Thyroid gland (tissue), 4 donors: ENCODE data around the gene SLC12A2. TPM values are rescaled to one million over a fixed set of nuclear protein-coding genes. Genes with fewer than 3 reads are reported as not detected.

Source experiments
- DNase-seq, 2 donors: peaks; one replicate each; pipeline ENCODE4 v3.0.0-alpha.2; 2019
- H3K27ac ChIP-seq, 3 donors: fragments of 200-600 bp; sonication (generic); 1 replicate in 2 of 3; 2 replicates in 1 of 3; pipeline ENCODE4 v1.5.1; 2016 to 2019; ENCODE audit warnings: mild to moderate bottlenecking in 1 of 3, moderate library complexity in 1 of 3
- H3K27me3 ChIP-seq: fragments of 200-600 bp; sonication (generic); one replicate; pipeline ENCODE4 v1.5.1; 2019
- H3K36me3 ChIP-seq, 2 donors: fragments of 200-600 bp; sonication (generic); one replicate each; pipeline ENCODE4 v1.5.1; 2016 to 2019
- H3K4me1 ChIP-seq, 2 donors: fragments of 200-600 bp; sonication (generic); one replicate each; pipeline ENCODE4 v1.5.1; 2017 to 2019
- H3K4me3 ChIP-seq, 3 donors: fragments of 200-600 bp; sonication (generic); replicated peaks in 1 of 3; 1 replicate in 2 of 3; 2 replicates in 1 of 3; pipeline ENCODE4 v1.5.1; 2016; ENCODE audit warnings: mild to moderate bottlenecking in 1 of 3
- H3K9me3 ChIP-seq: fragments of 200-600 bp; sonication (generic); one replicate; pipeline ENCODE4 v1.5.1; 2017
- CTCF ChIP-seq, 6 experiments: fragments of 200-600 bp in 3 of 6; fragments of 450-650 bp in 3 of 6; sonication (generic) in 3 of 6; IDR thresholded peaks; one replicate each; pipeline ENCODE4 v1.5.1; 2016 to 2019; ENCODE audit warnings: antibody characterized with exemption in 6 of 6, mild to moderate bottlenecking in 2 of 6, inconsistent platforms in 1 of 6, moderate library complexity in 1 of 6
- POLR2A ChIP-seq, 2 donors: fragments of 450-650 bp; IDR thresholded peaks; one replicate each; pipeline ENCODE4 v1.6.1; 2017; ENCODE audit warnings: antibody characterized with exemption in 2 of 2, mild to moderate bottlenecking in 2 of 2, moderate library complexity in 1 of 2
- WGBS, 2 donors: methylation state at CpG; one replicate each; pipeline ENCODE4 v1.1.5; 2017; 5-methylcytosine and 5-hydroxymethylcytosine counted together
- intact Hi-C: fragments of 100-400 bp; cut with DNase I; formaldehyde crosslinking; loops from one replicate; pipeline ENCODE4 v1.15.1; 2023
- total RNA-seq, 4 donors: library from RNA; depleted of rRNA; stranded (reverse); fragments of >200 nt; gene quantifications; one replicate each; pipeline ENCODE4 v1.2.3, GENCODE V29; 2016

SLC12A2 gene
- total RNA-seq, 4 donors from 2014 or later, result 27.2 to 53.3 (median 29.4) TPM

- Histone ChIP-seq H3K36me3 (no peaks in the 10 kb centered on the region), H3K27me3 (no peaks in the 10 kb centered on the region), H3K4me1 (peaks cover 0 to 13% of the 10 kb centered on the region in 2 donors), H3K27ac (no peak overlapping the region), H3K4me3 (no peak overlapping the region), H3K9me3 (no peaks in the 10 kb centered on the region)
- TF ChIP-seq POLR2A (IDR thresholded peaks at IDR 0.05), result no peak
- TF ChIP-seq CTCF (IDR thresholded peaks at IDR 0.05), result no peak
- intact Hi-C loops, result no loop called here
- DNase-seq, result no peak
- 97 to 98% methylated on average over 2 of the region's 2 CpGs for WGBS, 2 donors
These were observed 112.5 kb downstream of the SLC12A2 start for GRCh38 chr5:128196080-128196479.

GRCh38 chr5:128196791-128197190 is 113.2 kb downstream of the SLC12A2 start:
- H3K4me3 ChIP-seq, result no peak overlapping the region
- no peak for DNase-seq
- H3K27ac ChIP-seq, result no peak overlapping the region
- intact Hi-C loops, result no loop called here
- H3K9me3 ChIP-seq, result no peaks in the 10 kb centered on the region
- no peak for TF ChIP-seq CTCF (IDR thresholded peaks at IDR 0.05)
- H3K36me3 ChIP-seq, result no peaks in the 10 kb centered on the region
- no peaks in the 10 kb centered on the region for H3K27me3 ChIP-seq
- WGBS, 2 donors, result 85 to 88% methylated on average over 3 of the region's 3 CpGs
- H3K4me1 ChIP-seq, result peaks cover 0 to 19% of the 10 kb centered on the region in 2 donors

GRCh38 chr5:128197896-128198522 is 114.4 kb downstream of the SLC12A2 start:
- no peak for DNase-seq
- 75 to 79% methylated on average over 4 of the region's 4 CpGs for WGBS, 2 donors
- TF ChIP-seq POLR2A (IDR thresholded peaks at IDR 0.05), result no peak
- TF ChIP-seq CTCF (IDR thresholded peaks at IDR 0.05), result no peak
- no peaks in the 10 kb centered on the region for H3K9me3 ChIP-seq
- no peaks in the 10 kb centered on the region for H3K27me3 ChIP-seq
- H3K27ac ChIP-seq, result no peak overlapping the region
- no peaks in the 10 kb centered on the region for H3K36me3 ChIP-seq
- no peak overlapping the region for H3K4me3 ChIP-seq
- H3K4me1 ChIP-seq, result peaks cover 0 to 19% of the 10 kb centered on the region in 2 donors
- intact Hi-C loops, result no loop called here

GRCh38 chr5:128199104-128199503 is 115.5 kb downstream of the SLC12A2 start:
- Histone ChIP-seq H3K4me3 (no peak overlapping the region), H3K27me3 (no peaks in the 10 kb centered on the region), H3K27ac (no peak overlapping the region), H3K36me3 (no peaks in the 10 kb centered on the region), H3K9me3 (no peaks in the 10 kb centered on the region), H3K4me1 (peaks cover 0 to 19% of the 10 kb centered on the region in 2 donors)
- TF ChIP-seq CTCF (IDR thresholded peaks at IDR 0.05) (no peak), POLR2A (IDR thresholded peaks at IDR 0.05) (no peak)
- intact Hi-C loops, result no loop called here
- WGBS, 2 donors, result 72 to 73% methylated on average over 4 of the region's 4 CpGs
- DNase-seq, result no peak

GRCh38 chr5:128199611-128200010 is 116.0 kb downstream of the SLC12A2 start:
- H3K4me1 ChIP-seq, result peaks cover 0 to 19% of the 10 kb centered on the region in 2 donors
- no peak for TF ChIP-seq CTCF (IDR thresholded peaks at IDR 0.05)
- TF ChIP-seq POLR2A (IDR thresholded peaks at IDR 0.05), result no peak
- H3K27me3 ChIP-seq, result no peaks in the 10 kb centered on the region
- intact Hi-C loops, result loop anchor here (5.0 to 10.0 kb wide), 3 partner anchors 325 to 632 kb away; no protein-coding TSS in a partner anchor
- H3K4me3 ChIP-seq, result no peak overlapping the region
- H3K36me3 ChIP-seq, result no peaks in the 10 kb centered on the region
- no peak overlapping the region for H3K27ac ChIP-seq
- no peaks in the 10 kb centered on the region for H3K9me3 ChIP-seq
- DNase-seq, result no peak
